H1 (cell line): ENCODE data around the gene BTBD7. TPM values are rescaled to one million over a fixed set of nuclear protein-coding genes. Genes with fewer than 3 reads are reported as not detected.
A peak's percentile ranks its signal among the peaks of the same experiment; 100 is the strongest.

Source experiments
- BCL11A ChIP-seq, 2 experiments: IDR thresholded peaks; one replicate each; pipeline ENCODE4 v1.6.1; 2011; ENCODE audit warnings: low read depth in 2 of 2, low read length in 2 of 2, mild to moderate bottlenecking in 2 of 2
- CHD1 ChIP-seq: IDR thresholded peaks from 2 replicates; pipeline ENCODE4 v1.6.1; 2012; ENCODE audit warnings: low read depth, low read length, improper control_type of control experiment
- CHD2 ChIP-seq: IDR thresholded peaks from 2 replicates; pipeline ENCODE4 v1.6.1; 2012; ENCODE audit warnings: low read length, improper control_type of control experiment
- HDAC6 ChIP-seq: IDR thresholded peaks from one replicate; pipeline ENCODE4 v1.7.1; 2012; ENCODE audit warnings: low read depth, mild to moderate bottlenecking, inconsistent platforms, low read length, moderate library complexity
- KDM1A ChIP-seq: fragments of 200-600, 300-600 bp; sonication (generic); IDR thresholded peaks from 2 replicates; pipeline ENCODE4 v1.7.1; 2016; ENCODE audit warnings: mild to moderate bottlenecking, low read length, borderline replicate concordance
- KDM4A ChIP-seq: IDR thresholded peaks from one replicate; pipeline ENCODE4 v1.7.1; 2012; ENCODE audit warnings: low read depth, mild to moderate bottlenecking, moderate library complexity, low read length, inconsistent platforms; ENCODE audit not compliant: severe bottlenecking
- KDM5A ChIP-seq: fragments of 200-600 bp; IDR thresholded peaks from 2 replicates; pipeline ENCODE4 v1.7.1; 2012; ENCODE audit warnings: mild to moderate bottlenecking, low read length, inconsistent platforms, mixed read lengths
- POLR2A ChIP-seq, 2 experiments: IDR thresholded peaks; 1 replicate in 1 of 2; 2 replicates in 1 of 2; pipeline ENCODE4 v1.6.1; 2011; ENCODE audit warnings: low read depth in 2 of 2, low read length in 2 of 2, mild to moderate bottlenecking in 2 of 2; ENCODE audit errors: control extremely low read depth in 1 of 2
- POLR2AphosphoS5 ChIP-seq: IDR thresholded peaks from 2 replicates; pipeline ENCODE4 v1.6.1; 2011; ENCODE audit warnings: low read depth, low read length
- RAD21 ChIP-seq, 2 experiments: IDR thresholded peaks in 1 of 2; conservative IDR thresholded peaks in 1 of 2; 2 replicates each; pipeline ENCODE4 v1.6.1; 2011; ENCODE audit warnings: low read depth in 2 of 2, low read length in 2 of 2, improper control_type of control experiment in 1 of 2, inconsistent platforms in 1 of 2, mild to moderate bottlenecking in 1 of 2, moderate library complexity in 1 of 2
- SIRT6 ChIP-seq: IDR thresholded peaks from one replicate; pipeline ENCODE4 v1.7.1; 2012; ENCODE audit warnings: low read length, inconsistent platforms
- polyA plus RNA-seq, 7 experiments: library from polyadenylated mRNA; depleted of rRNA in 3 of 7; stranded (reverse) in 5 of 7; unstranded in 2 of 7; fragments of >200 nt in 5 of 7; fragments of 200-250 nt in 2 of 7; gene quantifications; 1 replicate in 5 of 7; 2 replicates in 1 of 7; 4 replicates in 1 of 7; pipeline versions ENCODE4 v1.2.1 to v1.2.3, GENCODE V29; 2011 to 2013; ENCODE audit warnings: missing spikeins in 2 of 7, mixed read lengths in 2 of 7
- total RNA-seq: library from RNA; stranded (reverse); fragmentation: NEBNext Ultra II Directional; extraction: Animal tissue kit (Norgen Biotek cat#: 25700); gene quantifications from 2 replicates; pipeline ENCODE4 v1.2.1, GENCODE V29; 2021
- TF ChIP-seq, protein P1 (sequence below): IDR thresholded peaks from 2 replicates; pipeline ENCODE4 v1.6.1; 2012; ENCODE audit warnings: inconsistent platforms

The BTBD7 gene
- total and polyA plus RNA-seq, 2 of the 8 experiments (the other 6 are each of a cell fraction or from before 2014, with no cell fraction given) = 12.1 to 46.1 TPM

DNA sequence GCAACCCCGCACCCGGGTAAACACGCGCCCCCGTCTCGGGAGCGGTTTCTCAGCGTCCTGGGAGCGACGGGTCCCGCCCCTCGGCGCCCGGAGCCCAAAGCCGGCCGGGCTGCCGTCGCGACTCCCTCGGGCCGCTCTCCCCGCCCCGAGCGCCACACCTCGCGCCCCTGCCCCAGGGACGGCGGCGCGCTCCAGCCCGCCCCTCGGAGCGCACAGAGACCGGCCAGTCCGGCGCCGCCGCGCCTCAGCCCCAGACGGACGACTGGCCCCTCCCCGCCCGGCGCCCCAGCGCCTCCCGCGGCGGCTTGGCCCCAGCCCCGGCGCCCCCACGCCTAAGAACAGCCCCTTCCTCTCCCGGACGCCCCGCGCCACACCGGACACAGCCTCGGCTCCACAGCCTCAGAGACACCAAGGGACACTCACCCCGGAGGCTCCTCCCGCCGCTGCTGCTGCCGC lies 411 bp downstream of the BTBD7 start (continued):
- TF ChIP-seq KDM1A (no peak), POLR2A (IDR thresholded peaks at IDR 0.05; ENCODE audit: control extremely low read depth in 1 of 2, low read depth in 2 of 2, low read length in 2 of 2) (peak in 1 of 2 experiments; percentile 29; a peak in 2 of 3 replicates), BCL11A (IDR thresholded peaks at IDR 0.05; ENCODE audit: low read depth in 2 of 2, low read length in 2 of 2) (no peak), CHD2 (no peak), POLR2AphosphoS5 (no peak), RAD21 (IDR thresholded peaks at IDR 0.05 in 1 of 2, conservative IDR thresholded peaks at IDR 0.05 in 1 of 2; ENCODE audit: low read depth in 2 of 2, low read length in 2 of 2) (0 out of 4 replicates have a peak, but pooled peaks of 1 of the 2 experiments have one; percentile 7), CHD1 (no peak), KDM4A (peak; percentile 28), HDAC6 (no peak), KDM5A (no peak), SIRT6 (no peak)
- TF ChIP-seq, protein P1, sequence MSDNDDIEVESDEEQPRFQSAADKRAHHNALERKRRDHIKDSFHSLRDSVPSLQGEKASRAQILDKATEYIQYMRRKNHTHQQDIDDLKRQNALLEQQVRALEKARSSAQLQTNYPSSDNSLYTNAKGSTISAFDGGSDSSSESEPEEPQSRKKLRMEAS = no peak
